ENCODE measurements around the gene UBE2J2.
"Not testable (repeated sequence)": the region's sequence is repeated elsewhere in the genome, so short reads cannot be mapped to it uniquely, and the experiment has no call there.

UBE2J2 gene

GRCh38 chr1:1318777-1319645 is 45.4 kb upstream of the UBE2J2 start:
- Histone ChIP-seq H4K20me1 (ENCODE audit: control insufficient read depth, insufficient read depth, low read depth, low read length) (peaks cover 21% of the 10 kb centered on the region), H3K27ac (ENCODE audit: low read depth, low read length) (no peak overlapping the region), H3K36me3 (ENCODE audit: control insufficient read depth, low read length) (peaks cover 67% of the 10 kb centered on the region), H3K4me2 (ENCODE audit: low read length) (no peak overlapping the region), H3K4me3 (ENCODE audit: low read length) (no peak overlapping the region), H3F3A (ENCODE audit: control insufficient read depth, insufficient read depth) (peaks cover 9% of the 10 kb centered on the region; the same call in 1 of the 2 replicates), H3K9me3 (ENCODE audit: control insufficient read depth, insufficient read depth, low read length) (no peaks in the 10 kb centered on the region), H3K79me2 (ENCODE audit: control insufficient read depth, low read length) (peaks cover 53% of the 10 kb centered on the region), H3K9me2 (replicated peaks; ENCODE audit: control insufficient read depth, low read length) (no peaks in the 10 kb centered on the region), H3K4me1 (ENCODE audit: control insufficient read depth, low read length) (peaks cover 11% of the 10 kb centered on the region), H3K27me3 (ENCODE audit: control insufficient read depth, low read length) (no peaks in the 10 kb centered on the region)
- TF ChIP-seq CTCF (IDR thresholded peaks at IDR 0.05; ENCODE audit: low read depth, low read length, poor library complexity, severe bottlenecking) (no peak), EZH2phosphoT487 (IDR thresholded peaks at IDR 0.05; ENCODE audit: borderline replicate concordance, low read length) (no peak)

- H3K9me2 ChIP-seq (replicated peaks; ENCODE audit: control insufficient read depth, low read length): no peaks in the 10 kb centered on the region
- no peaks in the 10 kb centered on the region for H3K9me3 ChIP-seq (ENCODE audit: control insufficient read depth, insufficient read depth, low read length)
- peaks cover 6% of the 10 kb centered on the region for H3K4me1 ChIP-seq (ENCODE audit: control insufficient read depth, low read length)
- H3F3A ChIP-seq (ENCODE audit: control insufficient read depth, insufficient read depth): peaks cover 9% of the 10 kb centered on the region; the same call in 1 of the 2 replicates
- H4K20me1 ChIP-seq (ENCODE audit: control insufficient read depth, insufficient read depth, low read depth, low read length): peaks cover 18% of the 10 kb centered on the region
- H3K27ac ChIP-seq (ENCODE audit: low read depth, low read length): no peak overlapping the region
- H3K36me3 ChIP-seq (ENCODE audit: control insufficient read depth, low read length): peaks cover 72% of the 10 kb centered on the region
- no peak for TF ChIP-seq CTCF (IDR thresholded peaks at IDR 0.05; ENCODE audit: low read depth, low read length, poor library complexity, severe bottlenecking)
- TF ChIP-seq EZH2phosphoT487 (IDR thresholded peaks at IDR 0.05; ENCODE audit: borderline replicate concordance, low read length): no peak
- no peak overlapping the region for H3K4me3 ChIP-seq (ENCODE audit: low read length)
- H3K4me2 ChIP-seq (ENCODE audit: low read length): no peak overlapping the region
- peaks cover 54% of the 10 kb centered on the region for H3K79me2 ChIP-seq (ENCODE audit: control insufficient read depth, low read length)
- no peaks in the 10 kb centered on the region for H3K27me3 ChIP-seq (ENCODE audit: control insufficient read depth, low read length)
Measured at GRCh38 chr1:1318131-1318652, 44.5 kb upstream of the UBE2J2 start.

GRCh38 chr1:1317420-1317819 is 43.8 kb upstream of the UBE2J2 start:
- Histone ChIP-seq H3K4me1 (ENCODE audit: control insufficient read depth, low read length) (0 out of 2 replicates have a peak, but pooled peaks cover 2% of the 10 kb centered on the region), H3K27ac (ENCODE audit: low read depth, low read length) (no peak overlapping the region), H3K36me3 (ENCODE audit: control insufficient read depth, low read length) (peaks cover 76% of the 10 kb centered on the region), H3K9me2 (replicated peaks; ENCODE audit: control insufficient read depth, low read length) (no peaks in the 10 kb centered on the region), H3K27me3 (ENCODE audit: control insufficient read depth, low read length) (no peaks in the 10 kb centered on the region), H3F3A (ENCODE audit: control insufficient read depth, insufficient read depth) (peaks cover 9% of the 10 kb centered on the region; the same call in 1 of the 2 replicates), H3K4me2 (ENCODE audit: low read length) (no peak overlapping the region), H4K20me1 (ENCODE audit: control insufficient read depth, insufficient read depth, low read depth, low read length) (peaks cover 14% of the 10 kb centered on the region; the same call in 1 of the 2 replicates), H3K9me3 (ENCODE audit: control insufficient read depth, insufficient read depth, low read length) (no peaks in the 10 kb centered on the region), H3K79me2 (ENCODE audit: control insufficient read depth, low read length) (peaks cover 47% of the 10 kb centered on the region), H3K4me3 (ENCODE audit: low read length) (no peak overlapping the region)
- no peak for TF ChIP-seq CTCF (IDR thresholded peaks at IDR 0.05; ENCODE audit: low read depth, low read length, poor library complexity, severe bottlenecking)
- TF ChIP-seq EZH2phosphoT487 (IDR thresholded peaks at IDR 0.05; ENCODE audit: borderline replicate concordance, low read length): no peak

- H3K9me2 ChIP-seq (replicated peaks; ENCODE audit: control insufficient read depth, low read length); H3K4me1 ChIP-seq (ENCODE audit: control insufficient read depth, low read length); H3K4me3 ChIP-seq (ENCODE audit: low read length); H3K27ac ChIP-seq (ENCODE audit: low read depth, low read length); H4K20me1 ChIP-seq (ENCODE audit: control insufficient read depth, insufficient read depth, low read depth, low read length); H3K27me3 ChIP-seq (ENCODE audit: control insufficient read depth, low read length); H3K4me2 ChIP-seq (ENCODE audit: low read length); H3K9me3 ChIP-seq (ENCODE audit: control insufficient read depth, insufficient read depth, low read length): not testable (repeated sequence)
- Histone ChIP-seq H3K36me3 (ENCODE audit: control insufficient read depth, low read length) (peaks cover 75% of the 10 kb centered on the region), H3F3A (ENCODE audit: control insufficient read depth, insufficient read depth) (peaks cover 11% of the 10 kb centered on the region; the same call in 1 of the 2 replicates), H3K79me2 (ENCODE audit: control insufficient read depth, low read length) (peaks cover 36% of the 10 kb centered on the region)
Measured at GRCh38 chr1:1316199-1316598, 42.5 kb upstream of the UBE2J2 start.
